Activated CD4-positive, alpha-beta T cell treated with anti-CD3 and anti-CD28 coated beads, Interleukin-2, amount 50 U/mL, for 48 hours (primary cell): Measurements from ENCODE around the gene GALNT10.
A peak's percentile ranks its signal among the peaks of the same experiment; 100 is the strongest.

ENCODE experiments used
- DNase-seq, 2 experiments: peaks; one replicate each; pipeline ENCODE4 v3.0.0-alpha.2; 2020

Gene GALNT10

GRCh38 chr5:154300207-154300883 lies 109.8 kb downstream of the GALNT10 start:
- DNase-seq = no peak

GRCh38 chr5:154301726-154302125 lies 111.2 kb downstream of the GALNT10 start:
- no peak for DNase-seq

GRCh38 chr5:154302161-154302560 lies 111.6 kb downstream of the GALNT10 start:
- no peak for DNase-seq

- no peak for DNase-seq
Observed at GRCh38 chr5:154303133-154303532, 112.6 kb downstream of the GALNT10 start.

- DNase-seq = no peak
Observed at GRCh38 chr5:154308443-154309370, 118.2 kb downstream of the GALNT10 start.

- no peak for DNase-seq
Observed at GRCh38 chr5:154309371-154309745, 118.8 kb downstream of the GALNT10 start.

- peak in 1 of 2 experiments; percentile 16 for DNase-seq
Observed at GRCh38 chr5:154309805-154310204, 119.3 kb downstream of the GALNT10 start.

GRCh38 chr5:154311362-154311761 lies 120.8 kb downstream of the GALNT10 start:
- peak; percentile 41 to 43 for DNase-seq

- DNase-seq = no peak
Observed at GRCh38 chr5:154312000-154312399, 121.5 kb downstream of the GALNT10 start.

- no peak for DNase-seq
Observed at GRCh38 chr5:154312576-154312975, 122.0 kb downstream of the GALNT10 start.

- DNase-seq = no peak
Observed at GRCh38 chr5:154313360-154314017, 123.0 kb downstream of the GALNT10 start.

GRCh38 chr5:154315196-154315595 lies 124.7 kb downstream of the GALNT10 start:
- no peak for DNase-seq

GRCh38 chr5:154315756-154316155 lies 125.2 kb downstream of the GALNT10 start:
- no peak for DNase-seq

- DNase-seq = no peak
Observed at GRCh38 chr5:154316223-154316935, 125.8 kb downstream of the GALNT10 start.

- no peak for DNase-seq
Observed at GRCh38 chr5:154317916-154318315, 127.4 kb downstream of the GALNT10 start.

- no peak for DNase-seq
Observed at GRCh38 chr5:154318691-154319090, 128.2 kb downstream of the GALNT10 start.

GRCh38 chr5:154319736-154320135 lies 129.2 kb downstream of the GALNT10 start:
- no peak for DNase-seq

GRCh38 chr5:154320224-154321089 lies 129.9 kb downstream of the GALNT10 start:
- DNase-seq = no peak

- no peak for DNase-seq
Observed at GRCh38 chr5:154321546-154321945, 131.0 kb downstream of the GALNT10 start.

GRCh38 chr5:154324033-154324432 lies 133.5 kb downstream of the GALNT10 start:
- no peak for DNase-seq

- no peak for DNase-seq
Observed at GRCh38 chr5:154325566-154325965, 135.0 kb downstream of the GALNT10 start.

- DNase-seq = no peak
Observed at GRCh38 chr5:154329062-154329461, 138.5 kb downstream of the GALNT10 start.
